Measurements from ENCODE around the gene SPOCK3. TPM values are rescaled to one million over a fixed set of nuclear protein-coding genes. Genes with fewer than 3 reads are reported as not detected.

The SPOCK3 gene
- total and polyA plus RNA-seq, 7 donors: 0.39 to 3.9 (median 1.4) TPM; not detected in 2

DNA sequence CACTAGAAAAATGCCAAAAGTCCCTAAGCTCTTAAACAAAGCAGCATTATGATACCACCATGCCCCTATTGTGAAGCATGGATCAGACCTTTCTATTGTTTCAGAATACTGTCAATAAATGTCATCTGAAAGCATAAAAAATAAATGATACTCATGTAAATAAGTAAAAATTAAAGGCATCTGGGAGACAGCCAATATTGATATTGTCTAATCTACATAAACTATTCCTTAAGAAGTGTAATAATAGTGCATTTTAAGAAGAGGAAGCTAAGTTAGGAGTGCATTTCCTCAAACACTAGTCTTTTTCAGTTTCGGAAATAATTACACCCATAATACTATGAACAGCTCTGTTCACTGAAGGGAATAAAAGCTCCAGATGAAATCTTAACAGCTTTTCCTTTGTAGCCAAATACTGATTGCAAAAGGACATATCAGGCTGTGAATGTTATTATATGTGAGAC is 181.6 kb downstream of the SPOCK3 start:
- Histone ChIP-seq H3K27ac (no peak overlapping the region), H3K36me3 (no peaks in the 10 kb centered on the region), H3K4me1 (no peaks in the 10 kb centered on the region), H3K9me3 (no peaks in the 10 kb centered on the region), H3K27me3 (no peaks in the 10 kb centered on the region), H3K4me3 (no peak overlapping the region)
- intact Hi-C loops (cut with DNase I): no loop called here
- WGBS, 2 donors: 65 to 85% methylated on average over 1 of the region's 1 CpG
- TF ChIP-seq POLR2A (IDR thresholded peaks at IDR 0.05) (no peak), EP300 (IDR thresholded peaks at IDR 0.05) (no peak), POLR2AphosphoS5 (IDR thresholded peaks at IDR 0.05) (no peak)
- TF ChIP-seq, protein P1, sequence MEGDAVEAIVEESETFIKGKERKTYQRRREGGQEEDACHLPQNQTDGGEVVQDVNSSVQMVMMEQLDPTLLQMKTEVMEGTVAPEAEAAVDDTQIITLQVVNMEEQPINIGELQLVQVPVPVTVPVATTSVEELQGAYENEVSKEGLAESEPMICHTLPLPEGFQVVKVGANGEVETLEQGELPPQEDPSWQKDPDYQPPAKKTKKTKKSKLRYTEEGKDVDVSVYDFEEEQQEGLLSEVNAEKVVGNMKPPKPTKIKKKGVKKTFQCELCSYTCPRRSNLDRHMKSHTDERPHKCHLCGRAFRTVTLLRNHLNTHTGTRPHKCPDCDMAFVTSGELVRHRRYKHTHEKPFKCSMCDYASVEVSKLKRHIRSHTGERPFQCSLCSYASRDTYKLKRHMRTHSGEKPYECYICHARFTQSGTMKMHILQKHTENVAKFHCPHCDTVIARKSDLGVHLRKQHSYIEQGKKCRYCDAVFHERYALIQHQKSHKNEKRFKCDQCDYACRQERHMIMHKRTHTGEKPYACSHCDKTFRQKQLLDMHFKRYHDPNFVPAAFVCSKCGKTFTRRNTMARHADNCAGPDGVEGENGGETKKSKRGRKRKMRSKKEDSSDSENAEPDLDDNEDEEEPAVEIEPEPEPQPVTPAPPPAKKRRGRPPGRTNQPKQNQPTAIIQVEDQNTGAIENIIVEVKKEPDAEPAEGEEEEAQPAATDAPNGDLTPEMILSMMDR (IDR thresholded peaks at IDR 0.05): no peak
- no peak for DNase-seq

DNA sequence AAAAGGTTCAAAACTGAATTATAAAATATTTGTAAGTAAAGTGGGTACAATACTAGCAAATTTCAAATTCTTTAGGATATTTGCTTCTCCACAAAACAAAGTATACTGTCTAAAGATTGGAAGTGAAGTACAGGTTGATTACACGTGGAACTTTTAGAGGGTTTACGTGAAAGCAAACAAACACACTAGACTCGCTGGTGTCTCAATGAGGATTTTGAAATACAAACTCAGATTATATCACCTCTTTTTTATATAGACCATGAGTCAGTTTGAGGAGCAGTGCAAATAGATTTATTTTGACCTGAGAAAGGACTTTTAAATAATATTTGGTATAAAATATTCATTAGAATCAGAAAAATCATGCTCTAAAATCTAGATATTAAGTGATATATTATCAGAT is 185.0 kb downstream of the SPOCK3 start:
- H3K9me3 ChIP-seq: no peaks in the 10 kb centered on the region
- H3K4me3 ChIP-seq: no peak overlapping the region
- no peaks in the 10 kb centered on the region for H3K36me3 ChIP-seq
- H3K27me3 ChIP-seq: no peaks in the 10 kb centered on the region
- WGBS, 2 donors: 52 to 84% methylated on average over 3 of the region's 3 CpGs
- DNase-seq: no peak
- intact Hi-C loops (cut with DNase I): no loop called here
- H3K27ac ChIP-seq: no peak overlapping the region
- no peaks in the 10 kb centered on the region for H3K4me1 ChIP-seq
- no peak for TF ChIP-seq POLR2AphosphoS5 (IDR thresholded peaks at IDR 0.05)
- TF ChIP-seq POLR2A (IDR thresholded peaks at IDR 0.05): no peak
- no peak for TF ChIP-seq EP300 (IDR thresholded peaks at IDR 0.05)
- TF ChIP-seq, protein P1 (IDR thresholded peaks at IDR 0.05): no peak

DNA sequence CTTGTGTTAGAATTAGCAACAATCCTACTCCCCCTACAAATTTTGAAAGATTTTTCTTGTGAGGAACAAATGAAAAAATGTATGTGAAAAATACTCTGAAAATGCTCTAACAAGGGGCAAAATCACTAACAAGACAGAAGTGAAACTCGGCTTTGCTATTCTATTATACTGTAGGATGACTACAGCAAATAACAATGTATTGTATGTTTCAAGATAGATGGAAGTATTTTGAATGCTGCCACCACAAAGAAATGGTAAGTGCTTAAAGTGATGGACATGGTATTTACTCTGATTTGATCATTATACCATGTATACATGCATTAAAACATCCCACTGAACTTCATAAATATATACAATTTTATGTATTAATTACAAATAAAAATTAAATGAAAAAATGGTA is 192.8 kb downstream of the SPOCK3 start:
- TF ChIP-seq, protein P1 (IDR thresholded peaks at IDR 0.05): no peak
- H3K27ac ChIP-seq: no peak overlapping the region
- no peaks in the 10 kb centered on the region for H3K9me3 ChIP-seq
- DNase-seq: no peak
- H3K4me3 ChIP-seq: no peak overlapping the region
- H3K36me3 ChIP-seq: no peaks in the 10 kb centered on the region
- WGBS, 2 donors: 75 to 77% methylated on average over 1 of the region's 1 CpG
- H3K4me1 ChIP-seq: no peaks in the 10 kb centered on the region
- intact Hi-C loops (cut with DNase I): loop anchor here (5.0 kb wide), 1 partner anchor 956 kb away; no protein-coding TSS in a partner anchor
- no peaks in the 10 kb centered on the region for H3K27me3 ChIP-seq

DNA sequence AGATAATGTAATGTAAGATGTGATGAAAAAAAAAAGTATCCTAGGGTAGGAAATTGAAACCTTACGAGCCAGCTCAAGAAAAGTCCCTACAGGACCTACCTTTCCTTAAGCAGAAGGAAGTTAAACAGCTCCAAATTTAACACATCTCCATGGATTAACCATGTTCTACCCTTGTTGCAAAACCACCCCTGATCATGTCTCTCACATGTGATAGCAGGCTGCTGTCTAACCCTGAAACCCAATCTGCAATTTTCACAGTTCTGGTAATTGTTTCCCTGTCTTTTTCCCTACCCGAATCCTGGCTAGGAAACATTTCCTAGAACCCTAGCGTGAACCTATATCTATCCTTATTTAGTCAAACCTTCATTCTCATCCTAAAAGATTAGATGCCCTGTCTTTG is 198.9 kb downstream of the SPOCK3 start:
- Histone ChIP-seq H3K27ac (no peak overlapping the region), H3K4me1 (no peaks in the 10 kb centered on the region), H3K36me3 (no peaks in the 10 kb centered on the region), H3K9me3 (no peaks in the 10 kb centered on the region), H3K4me3 (no peak overlapping the region), H3K27me3 (no peaks in the 10 kb centered on the region)
- TF ChIP-seq EP300 (IDR thresholded peaks at IDR 0.05): no peak
- TF ChIP-seq POLR2A (IDR thresholded peaks at IDR 0.05): no peak
- no peak for TF ChIP-seq POLR2AphosphoS5 (IDR thresholded peaks at IDR 0.05)
- TF ChIP-seq, protein P1 (IDR thresholded peaks at IDR 0.05): no peak
- 74 to 76% methylated on average over 3 of the region's 3 CpGs for WGBS, 2 donors
- intact Hi-C loops (cut with DNase I): no loop called here
- no peak for DNase-seq

DNA sequence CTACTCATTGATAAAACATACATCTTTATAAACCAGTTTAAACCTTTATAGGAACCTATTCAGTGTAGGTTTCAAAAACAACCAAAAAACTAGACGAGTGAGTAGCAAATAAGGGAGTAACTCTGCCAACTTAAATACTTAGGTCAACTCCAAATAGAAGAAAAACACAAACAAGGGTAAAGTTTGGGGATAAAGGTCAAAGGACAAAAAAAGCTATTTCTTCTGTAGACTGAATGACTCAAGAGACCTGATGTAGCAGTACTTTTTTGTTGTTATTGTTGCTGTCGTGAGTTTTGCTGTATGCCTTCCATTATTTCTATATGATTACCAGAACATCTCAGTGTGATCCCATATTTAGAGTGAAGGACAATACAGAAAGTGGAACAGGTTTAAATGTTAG is 199.3 kb downstream of the SPOCK3 start:
- H3K4me3 ChIP-seq: no peak overlapping the region
- no peaks in the 10 kb centered on the region for H3K4me1 ChIP-seq
- TF ChIP-seq EP300 (IDR thresholded peaks at IDR 0.05): no peak
- H3K27ac ChIP-seq: no peak overlapping the region
- no peaks in the 10 kb centered on the region for H3K9me3 ChIP-seq
- 22 to 52% methylated on average over 2 of the region's 2 CpGs for WGBS, 2 donors
- H3K36me3 ChIP-seq: no peaks in the 10 kb centered on the region
- intact Hi-C loops (cut with DNase I): no loop called here
- no peaks in the 10 kb centered on the region for H3K27me3 ChIP-seq
- no peak for DNase-seq

Measured in sigmoid colon (tissue), 7 donors.